GM18909 (cell line): ENCODE data around the gene GNAT3.

Source experiments
- ATAC-seq: cut with Tn5 transposase; IDR thresholded peaks from one replicate; pipeline ENCODE4 v1.9.1; 2021; ENCODE audit warnings: mild to moderate bottlenecking; ENCODE audit not compliant: unreplicated experiment, poor library complexity

The GNAT3 gene

GRCh38 chr7:80505900-80506500 lies 5.9 kb downstream of the GNAT3 start:
- ATAC-seq: no peak

- ATAC-seq: no peak
Observed at GRCh38 chr7:80500325-80500724, 11.5 kb downstream of the GNAT3 start.

DNA sequence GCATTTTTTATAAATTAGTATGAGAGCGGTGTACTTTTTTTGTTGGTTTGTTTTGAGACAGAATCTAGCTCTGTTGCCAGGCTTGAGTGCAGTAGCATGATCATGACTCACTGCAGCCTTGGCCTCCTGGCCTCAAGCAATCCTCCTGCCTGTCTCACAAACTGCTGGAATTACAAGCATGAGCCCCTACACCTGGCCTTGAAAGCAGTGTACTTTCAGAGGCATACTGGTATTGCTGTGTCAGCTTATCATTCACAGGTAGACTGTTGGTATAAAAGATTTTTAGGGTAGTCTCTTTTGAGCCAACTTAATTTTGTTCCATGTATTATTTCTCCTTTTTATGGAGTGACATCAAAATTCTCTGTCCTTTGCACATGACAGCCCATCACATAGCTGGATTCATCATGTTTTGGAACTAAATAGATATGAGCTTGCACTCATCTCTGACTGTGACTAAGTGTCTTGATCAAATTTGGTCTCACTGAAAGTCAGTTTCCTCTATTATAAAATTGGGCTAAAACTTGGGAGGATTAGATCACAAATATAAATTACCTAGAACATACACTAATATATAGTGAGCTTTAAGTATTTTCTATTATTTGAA lies 12.4 kb downstream of the GNAT3 start:
- ATAC-seq: no peak

DNA sequence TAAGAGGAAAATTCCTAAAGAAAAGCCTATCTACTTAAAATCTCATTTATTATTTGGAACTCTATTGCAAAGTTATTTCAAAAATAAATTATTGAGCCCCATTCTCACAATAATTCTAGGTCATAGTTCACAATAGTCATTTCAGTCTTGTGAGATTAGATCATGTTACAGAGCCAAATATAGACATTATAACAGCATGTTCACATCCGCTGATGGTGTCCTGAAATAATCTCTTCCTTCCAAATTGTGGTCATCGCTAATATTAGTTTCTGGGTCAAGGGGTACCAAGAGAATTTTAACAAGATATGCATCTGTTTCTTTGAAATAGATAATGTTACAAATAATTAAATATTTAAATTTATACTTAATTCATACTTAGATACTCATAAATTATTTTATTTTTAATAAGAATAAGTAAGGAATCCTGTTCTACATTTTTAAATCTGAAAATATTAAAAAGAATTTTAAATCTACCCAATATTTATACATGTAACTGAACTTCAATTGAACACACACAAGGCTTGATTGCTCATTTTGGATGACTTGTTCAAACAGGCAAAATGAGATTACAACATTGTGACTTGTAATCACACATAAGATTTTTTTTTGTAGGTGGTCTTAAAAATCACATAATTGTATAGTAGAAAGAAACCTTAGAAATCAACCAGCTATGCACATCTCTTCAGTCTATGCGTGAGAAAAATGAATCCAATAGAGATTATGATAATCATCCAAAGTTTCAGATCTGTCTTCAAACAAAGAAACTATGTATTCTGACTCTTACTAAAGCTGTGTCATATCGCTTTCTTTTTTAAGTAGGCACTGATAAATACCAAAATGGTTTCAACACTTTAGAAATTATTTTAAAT lies 13.1 kb downstream of the GNAT3 start:
- no peak for ATAC-seq

DNA sequence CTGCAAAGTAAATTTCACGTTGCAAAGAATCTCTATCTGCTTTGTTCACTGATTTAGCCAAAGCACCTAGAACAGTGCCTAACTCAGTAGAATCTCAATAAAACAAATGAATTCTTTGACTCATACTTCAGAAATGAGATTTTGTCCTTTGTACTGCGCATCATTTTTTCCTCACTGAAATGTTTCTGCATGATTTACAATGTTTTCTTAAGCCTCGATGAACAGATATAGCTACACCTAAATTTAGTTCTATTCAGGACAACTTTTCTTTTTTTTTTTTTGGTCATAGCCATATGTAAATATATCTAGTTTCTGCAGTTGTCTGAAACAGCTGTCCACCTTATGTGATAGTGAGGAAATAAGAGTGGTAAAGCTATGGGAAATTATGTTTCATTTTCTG lies 15.3 kb downstream of the GNAT3 start:
- ATAC-seq: no peak

DNA sequence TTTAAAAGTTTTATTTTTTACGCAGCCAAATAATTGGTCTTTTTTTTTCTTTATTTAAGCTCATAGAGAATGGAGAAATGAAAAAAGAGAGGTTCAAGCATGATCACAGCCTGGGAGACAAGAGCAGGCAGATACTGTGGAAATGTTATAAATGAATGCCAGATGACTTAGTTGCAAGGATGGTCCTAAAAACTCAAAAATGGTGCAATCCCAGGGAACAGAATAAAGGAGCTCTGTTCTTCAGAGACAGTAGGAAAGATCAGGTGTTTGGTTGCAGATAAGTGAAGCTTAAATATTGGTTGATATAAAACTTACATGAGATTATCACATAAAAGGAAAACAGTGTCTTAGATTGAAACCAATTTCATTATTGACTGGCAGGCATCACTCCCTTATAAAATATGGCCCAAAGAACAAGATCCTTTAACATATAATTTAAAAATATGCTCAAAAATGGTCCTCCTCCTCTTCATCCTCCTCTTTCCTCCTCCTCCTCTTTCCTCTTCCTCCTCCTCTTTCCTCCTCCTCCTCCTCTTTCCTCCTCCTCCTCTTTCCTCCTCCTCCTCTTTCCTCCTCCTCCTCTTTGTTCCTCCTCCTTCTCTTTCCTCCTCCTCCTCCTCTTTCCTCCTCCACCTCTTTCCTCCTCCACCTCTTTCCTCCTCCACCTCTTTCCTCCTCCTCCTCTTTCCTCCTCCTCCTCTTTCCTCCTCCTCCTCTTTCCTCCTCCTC lies 18.6 kb downstream of the GNAT3 start:
- no peak for ATAC-seq

DNA sequence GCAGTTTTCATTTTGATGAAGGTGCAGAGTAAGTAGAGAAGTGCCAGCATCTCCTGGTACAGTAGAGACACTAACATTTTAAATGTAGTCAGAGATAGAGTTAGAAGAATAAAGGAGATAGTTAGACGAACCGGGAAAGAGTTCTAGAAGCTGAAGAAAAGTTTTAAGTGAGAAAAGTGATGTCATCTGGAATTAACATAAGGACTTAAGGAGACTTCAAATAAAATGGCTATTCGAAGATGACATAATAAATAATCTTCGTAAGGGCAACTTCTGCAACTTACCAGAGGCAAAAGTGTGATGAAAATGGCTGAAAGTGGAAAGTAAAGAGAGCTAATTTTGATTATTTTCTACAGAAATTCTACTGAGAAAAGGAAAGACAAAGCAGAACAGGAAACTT lies 20.4 kb downstream of the GNAT3 start:
- no peak for ATAC-seq

DNA sequence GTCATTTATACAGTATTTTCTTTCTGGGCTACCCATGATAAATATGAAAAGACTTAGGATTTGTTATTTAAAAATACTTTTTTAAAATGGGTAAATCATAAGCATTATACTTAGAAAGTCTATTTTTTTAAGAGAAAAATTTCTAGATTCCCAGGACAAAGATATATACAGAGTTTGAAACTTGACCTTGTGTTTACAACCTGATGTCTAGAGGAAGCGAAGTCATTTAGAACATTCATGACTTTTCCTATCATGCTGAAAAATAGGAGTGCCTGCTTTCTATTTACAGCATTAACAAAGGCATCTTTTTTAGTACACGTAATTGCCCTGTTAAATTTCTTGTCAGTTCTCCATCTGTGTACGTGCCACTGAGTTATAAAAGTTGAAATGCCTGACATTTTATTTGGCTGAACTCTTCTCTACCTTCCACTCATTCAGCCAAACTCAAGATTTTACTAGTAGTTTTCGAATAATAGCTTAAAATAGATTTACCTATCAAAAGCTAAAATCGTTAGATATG lies 23.0 kb downstream of the GNAT3 start:
- ATAC-seq: no peak

DNA sequence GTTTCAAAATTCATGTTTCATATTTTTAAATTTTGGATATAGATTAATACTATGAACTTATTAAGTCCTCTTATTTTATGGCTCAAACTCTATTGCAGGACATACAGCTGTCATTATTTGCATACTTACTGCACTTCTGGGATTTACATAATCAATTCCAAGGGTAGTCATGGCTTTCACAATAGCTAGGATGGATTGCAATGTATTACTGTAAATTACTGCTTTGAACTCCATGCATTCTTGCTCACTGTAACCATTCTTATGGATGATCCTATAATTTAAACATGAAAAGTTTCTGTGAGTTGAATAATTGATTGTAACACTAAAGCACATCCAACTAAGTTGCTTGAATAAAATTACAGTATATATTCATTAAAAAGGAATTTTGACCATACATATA lies 23.5 kb downstream of the GNAT3 start:
- no peak for ATAC-seq

DNA sequence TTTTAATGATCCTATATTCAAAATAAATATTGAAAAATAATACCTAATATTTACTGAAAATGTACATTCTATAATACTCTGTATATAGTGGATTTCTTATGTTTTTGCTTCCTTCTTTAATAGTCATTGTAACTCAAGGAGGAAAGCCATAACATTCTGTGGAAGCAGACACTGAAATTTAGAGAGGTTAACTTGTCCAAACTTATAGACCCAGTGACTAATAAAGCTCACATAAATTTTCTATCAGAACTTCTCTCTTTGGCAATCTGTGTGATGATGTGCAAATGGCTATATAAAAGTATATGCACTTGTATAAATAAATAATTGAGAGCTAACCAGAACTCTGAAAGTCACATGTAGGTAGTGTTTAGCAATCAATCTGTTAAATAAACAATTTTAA lies 26.1 kb downstream of the GNAT3 start:
- no peak for ATAC-seq

GRCh38 chr7:80482950-80483349 lies 28.9 kb downstream of the GNAT3 start:
- no peak for ATAC-seq

GRCh38 chr7:80481196-80481884 lies 30.5 kb downstream of the GNAT3 start:
- ATAC-seq: no peak

- no peak for ATAC-seq
Observed at GRCh38 chr7:80480566-80480965, 31.3 kb downstream of the GNAT3 start.

DNA sequence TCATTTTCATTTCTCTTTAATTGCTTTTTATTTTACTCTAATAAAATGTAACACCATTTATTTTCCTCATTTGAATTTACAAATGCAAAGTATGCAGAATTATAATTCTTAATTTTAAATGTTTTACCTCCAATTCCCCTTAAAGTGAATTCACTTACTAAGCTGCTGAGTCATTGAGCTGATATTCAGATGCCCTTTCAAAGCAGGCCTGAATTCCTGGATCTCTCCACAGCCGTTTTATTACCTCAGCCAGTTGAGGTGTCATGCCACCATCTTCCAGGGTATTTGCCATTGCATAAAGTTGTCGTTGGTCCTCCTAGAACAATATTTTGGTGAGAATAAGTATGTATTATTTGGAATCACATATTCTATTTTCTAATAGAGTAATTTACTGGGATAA lies 33.2 kb downstream of the GNAT3 start:
- ATAC-seq: no peak

- ATAC-seq: no peak
Observed at GRCh38 chr7:80476035-80476434, 35.8 kb downstream of the GNAT3 start.

DNA sequence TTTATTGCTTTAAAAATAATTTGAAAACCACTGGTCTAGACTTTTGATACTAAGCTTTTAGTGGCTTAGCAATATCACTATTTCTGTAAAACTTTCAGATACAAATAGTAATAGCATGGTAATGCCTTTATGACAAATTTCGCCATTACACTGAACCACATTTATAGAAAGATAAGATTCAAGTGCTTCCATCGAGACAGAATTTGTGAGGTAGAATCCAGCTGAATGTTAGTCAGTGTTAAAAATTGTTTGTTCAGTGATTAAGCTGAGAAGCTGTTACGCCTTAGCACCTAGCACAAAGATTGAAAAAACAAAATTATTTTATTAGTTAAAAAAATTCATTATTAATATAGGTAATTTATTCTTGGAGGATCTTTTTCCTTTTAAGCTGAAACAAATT lies 36.5 kb downstream of the GNAT3 start:
- no peak for ATAC-seq

DNA sequence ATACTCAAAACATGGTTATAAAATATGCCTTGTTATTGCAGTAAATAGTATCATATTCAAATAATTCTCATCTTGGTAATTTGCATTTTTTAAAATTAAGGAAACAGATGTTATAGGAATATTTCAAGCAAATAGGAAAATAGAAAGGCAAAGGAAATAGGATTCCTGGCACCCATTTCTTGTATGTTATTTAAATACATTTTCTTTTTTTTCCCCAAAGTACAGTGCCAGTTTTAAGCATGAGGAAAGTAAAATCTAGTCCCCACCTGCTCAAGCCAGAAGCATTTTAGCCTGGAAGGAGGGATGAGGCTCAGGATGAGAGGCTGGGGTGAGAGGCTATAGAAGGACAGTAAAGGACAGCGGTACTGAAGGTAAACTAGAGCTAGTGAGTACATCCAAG lies 38.1 kb downstream of the GNAT3 start:
- no peak for ATAC-seq

- no peak for ATAC-seq
Observed at GRCh38 chr7:80472491-80473200, 39.2 kb downstream of the GNAT3 start.

- ATAC-seq: no peak
Observed at GRCh38 chr7:80468931-80469714, 42.7 kb downstream of the GNAT3 start.
